Hepatocyte (in vitro differentiated cells): ENCODE results near the gene ZFYVE26. TPM values are rescaled to one million over a fixed set of nuclear protein-coding genes. Genes with fewer than 3 reads are reported as not detected.
A peak's percentile ranks its signal among the peaks of the same experiment; 100 is the strongest.

Experiments used
- DNase-seq: peaks from one replicate; pipeline ENCODE4 v3.0.0-alpha.2; 2016; ENCODE audit warnings: low spot score
- H2AFZ ChIP-seq: fragments of 200-600 bp; sonication (generic); 2 replicates; pipeline ENCODE4 v1.6.0; 2016; ENCODE audit warnings: antibody characterized with exemption, mild to moderate bottlenecking
- H3K27ac ChIP-seq: fragments of 200-600 bp; sonication (generic); 2 replicates; pipeline ENCODE4 v1.5.1; 2016; ENCODE audit warnings: mild to moderate bottlenecking
- H3K27me3 ChIP-seq: fragments of 200-600 bp; sonication (generic); 2 replicates; pipeline ENCODE4 v1.6.1; 2016
- H3K36me3 ChIP-seq: fragments of 200-600 bp; sonication (generic); replicated peaks from 2 replicates; pipeline ENCODE4 v1.5.1; 2016; ENCODE audit warnings: low read depth; ENCODE audit not compliant: insufficient read depth
- H3K4me1 ChIP-seq: fragments of 200-600 bp; sonication (generic); 2 replicates; pipeline ENCODE4 v1.5.1; 2016; ENCODE audit warnings: mild to moderate bottlenecking, moderate library complexity; ENCODE audit not compliant: insufficient read depth
- H3K4me2 ChIP-seq: fragments of 200-600 bp; sonication (generic); 2 replicates; pipeline ENCODE4 v1.6.0; 2016
- H3K4me3 ChIP-seq: fragments of 200-600 bp; sonication (generic); 2 replicates; pipeline ENCODE4 v1.5.1; 2016; ENCODE audit warnings: mild to moderate bottlenecking
- H3K79me2 ChIP-seq: fragments of 200-600 bp; sonication (generic); 2 replicates; pipeline ENCODE4 v1.6.0; 2017; ENCODE audit warnings: mild to moderate bottlenecking
- H3K9me2 ChIP-seq: fragments of 200-600 bp; sonication (generic); replicated peaks from 2 replicates; pipeline ENCODE4 v1.6.0; 2017; ENCODE audit warnings: mild to moderate bottlenecking; ENCODE audit not compliant: insufficient read depth
- H3K9me3 ChIP-seq: fragments of 200-600 bp; sonication (generic); 2 replicates; pipeline ENCODE4 v1.5.1; 2016; ENCODE audit warnings: low read depth, mild to moderate bottlenecking
- H4K20me1 ChIP-seq: fragments of 200-600 bp; sonication (generic); 2 replicates; pipeline ENCODE4 v1.6.0; 2016; ENCODE audit warnings: mild to moderate bottlenecking; ENCODE audit not compliant: insufficient read depth, poor library complexity, severe bottlenecking
- CTCF ChIP-seq: fragments of 200-600 bp; sonication (generic); IDR thresholded peaks from 2 replicates; pipeline ENCODE4 v1.5.1; 2016; ENCODE audit warnings: antibody characterized with exemption, mild to moderate bottlenecking; ENCODE audit not compliant: poor library complexity
- EZH2 ChIP-seq: fragments of 200-600 bp; sonication (generic); IDR thresholded peaks from 2 replicates; pipeline ENCODE4 v1.6.1; 2016; ENCODE audit warnings: antibody characterized with exemption, mild to moderate bottlenecking, borderline replicate concordance
- EZH2phosphoT487 ChIP-seq: fragments of 200-600 bp; sonication (generic); IDR thresholded peaks from one replicate; pipeline ENCODE4 v1.6.1; 2018; ENCODE audit warnings: antibody characterized with exemption, mild to moderate bottlenecking, low read depth, moderate library complexity; ENCODE audit not compliant: unreplicated experiment, severe bottlenecking
- WGBS: methylation state at CpG from one replicate; pipeline ENCODE4 v1.1.6; 2016; ENCODE audit warnings: low lambda C conversion rate; ENCODE audit errors: missing lambda C conversion rate; 5-methylcytosine and 5-hydroxymethylcytosine counted together
- polyA plus RNA-seq: library from polyadenylated mRNA; unstranded; fragments of >200 nt; fragmentation: Nextera tagmentation; extraction: Ambion mirVana; gene quantifications from 2 replicates; pipeline ENCODE4 v1.2.1, GENCODE V29; 2016
- total RNA-seq: library from RNA; depleted of rRNA; stranded (reverse); fragments of >200 nt; gene quantifications from 2 replicates; pipeline ENCODE4 v1.2.3, GENCODE V29; 2014

The ZFYVE26 gene
- total and polyA plus RNA-seq, 2 experiments from 2014 or later = 5.5 to 32.3 TPM

GRCh38 chr14:67833403-67833802, 17.0 kb upstream of the ZFYVE26 start:
- H3K4me3 ChIP-seq = no peak overlapping the region
- H3K9me3 ChIP-seq = no peaks in the 10 kb centered on the region
- H3K36me3 ChIP-seq = no peaks in the 10 kb centered on the region
- H4K20me1 ChIP-seq = no peaks in the 10 kb centered on the region
- H3K27ac ChIP-seq = no peak overlapping the region
- H3K27me3 ChIP-seq = no peaks in the 10 kb centered on the region
- H3K4me2 ChIP-seq = no peak overlapping the region
- H2AFZ ChIP-seq = no peak overlapping the region
- no peaks in the 10 kb centered on the region for H3K79me2 ChIP-seq
- H3K9me2 ChIP-seq = no peaks in the 10 kb centered on the region
- TF ChIP-seq EZH2 (no peak), CTCF (no peak), EZH2phosphoT487 (no peak)
- WGBS = 95% methylated on average over 1 of the region's 1 CpG
- DNase-seq = no peak
- H3K4me1 ChIP-seq = no peaks in the 10 kb centered on the region

- no peaks in the 10 kb centered on the region for H3K4me1 ChIP-seq
- H3K9me3 ChIP-seq = no peaks in the 10 kb centered on the region
- no peaks in the 10 kb centered on the region for H3K36me3 ChIP-seq
- WGBS = 82% methylated on average over 8 of the region's 8 CpGs
- TF ChIP-seq CTCF (no peak), EZH2phosphoT487 (no peak), EZH2 (no peak)
- H3K4me2 ChIP-seq = no peak overlapping the region
- no peaks in the 10 kb centered on the region for H3K79me2 ChIP-seq
- no peak overlapping the region for H3K4me3 ChIP-seq
- H3K27ac ChIP-seq = no peak overlapping the region
- no peaks in the 10 kb centered on the region for H4K20me1 ChIP-seq
- H2AFZ ChIP-seq = no peak overlapping the region
- no peaks in the 10 kb centered on the region for H3K27me3 ChIP-seq
- DNase-seq = no peak
- no peaks in the 10 kb centered on the region for H3K9me2 ChIP-seq
Measured at GRCh38 chr14:67831113-67831512, 14.7 kb upstream of the ZFYVE26 start.

- H3K9me2 ChIP-seq = no peaks in the 10 kb centered on the region
- no peak overlapping the region for H3K4me3 ChIP-seq
- DNase-seq = no peak
- H3K27ac ChIP-seq = peak overlapping the region; percentile 87
- no peaks in the 10 kb centered on the region for H3K36me3 ChIP-seq
- H3K4me1 ChIP-seq = peaks cover 7% of the 10 kb centered on the region
- no peaks in the 10 kb centered on the region for H3K9me3 ChIP-seq
- H3K4me2 ChIP-seq = peak overlapping the region; percentile 79
- H4K20me1 ChIP-seq = no peaks in the 10 kb centered on the region
- TF ChIP-seq EZH2phosphoT487 (no peak), CTCF (no peak), EZH2 (no peak)
- H3K79me2 ChIP-seq = no peaks in the 10 kb centered on the region
- no peak overlapping the region for H2AFZ ChIP-seq
- no peaks in the 10 kb centered on the region for H3K27me3 ChIP-seq
Measured at GRCh38 chr14:67821121-67821520, 4.7 kb upstream of the ZFYVE26 start.

GRCh38 chr14:67820428-67820971, 4.1 kb upstream of the ZFYVE26 start:
- Histone ChIP-seq H3K4me2 (peak overlapping the region; percentile 79), H3K27ac (peak overlapping the region; percentile 87), H2AFZ (peak overlapping the region; percentile 93), H3K9me2 (no peaks in the 10 kb centered on the region), H3K79me2 (peaks cover 4% of the 10 kb centered on the region), H3K36me3 (no peaks in the 10 kb centered on the region), H4K20me1 (no peaks in the 10 kb centered on the region), H3K27me3 (no peaks in the 10 kb centered on the region), H3K9me3 (no peaks in the 10 kb centered on the region), H3K4me3 (peak overlapping the region; percentile 69), H3K4me1 (peaks cover 7% of the 10 kb centered on the region)
- DNase-seq = peak; percentile 64
- TF ChIP-seq CTCF (no peak), EZH2phosphoT487 (no peak), EZH2 (no peak)
- 43% methylated on average over 13 of the region's 13 CpGs for WGBS
